NCI-H524 treated with DMSO at 0.1 percent for 48 hours (cell line): ENCODE measurements around the gene RAB1A.
"Not testable (repeated sequence)": the region's sequence is repeated elsewhere in the genome, so short reads cannot be mapped to it uniquely, and the experiment has no call there.

ENCODE experiments used
- DNase-seq: peaks from one replicate; lab custom pipeline; 2025; lab: John Stamatoyannopoulos, UW

Gene RAB1A

GRCh38 chr2:65129826-65130663 lies at the start of gene RAB1A:
Gene RAB1A, minus strand, starts transcription at chr2:65130106. Its CDS starts 191 bp downstream, at chr2:65129915.
- peak; percentile 90 for DNase-seq

GRCh38 chr2:65177751-65178442 lies 48.0 kb upstream of the RAB1A start:
- DNase-seq, result no peak

DNA sequence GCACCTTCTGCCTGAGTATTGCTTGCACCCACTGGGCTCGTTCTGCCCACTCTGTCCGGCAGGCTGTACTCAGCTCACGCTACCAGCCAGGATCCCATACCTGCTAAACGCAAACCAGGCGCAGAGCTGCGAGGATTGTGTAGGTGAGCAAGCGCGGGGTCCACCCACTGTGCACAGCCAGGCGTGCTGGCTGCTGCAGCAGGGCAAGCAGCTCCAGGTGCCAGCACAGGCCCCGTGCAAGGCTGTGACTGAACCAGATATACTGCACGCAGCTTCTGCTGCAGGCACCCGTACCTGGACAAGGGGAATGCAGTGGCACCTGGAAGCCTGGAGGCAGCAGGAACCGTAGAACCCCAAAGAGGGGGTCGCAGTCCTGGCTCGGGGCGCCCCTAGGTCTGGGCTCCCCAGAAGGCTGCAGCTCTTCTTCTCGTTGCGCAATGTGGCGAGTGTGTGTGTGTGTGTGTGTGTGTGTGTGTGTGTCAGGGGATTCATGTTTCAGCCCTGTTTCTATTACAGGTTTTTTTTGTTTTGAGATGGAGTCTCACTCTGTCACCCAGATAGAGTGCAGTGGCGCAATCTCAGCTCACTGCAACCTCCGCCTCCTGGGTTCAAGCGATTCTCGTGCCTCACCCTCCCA lies 46.1 kb upstream of the RAB1A start:
- no peak for DNase-seq

DNA sequence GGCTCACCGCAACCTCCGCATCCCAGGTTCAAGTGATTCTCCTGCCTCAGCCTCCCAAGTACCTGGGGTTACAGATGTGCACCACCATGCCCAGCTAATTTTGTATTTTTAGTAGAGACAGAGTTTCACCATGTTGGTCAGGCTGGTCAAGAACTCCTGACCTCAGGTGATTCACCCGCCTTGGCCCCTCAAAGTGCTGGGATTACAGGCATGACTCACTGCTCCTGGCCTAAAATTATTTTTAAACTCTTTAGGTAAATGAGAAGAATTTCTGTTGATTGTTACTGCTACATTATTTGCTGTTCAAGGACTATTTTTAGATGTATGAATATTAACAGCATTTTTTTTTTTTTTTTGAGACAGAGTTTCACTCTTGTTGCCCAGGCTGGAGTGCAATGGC lies 44.1 kb upstream of the RAB1A start:
- DNase-seq, result not testable (repeated sequence)

GRCh38 chr2:65172994-65173790 lies 43.3 kb upstream of the RAB1A start:
- DNase-seq, result no peak

DNA sequence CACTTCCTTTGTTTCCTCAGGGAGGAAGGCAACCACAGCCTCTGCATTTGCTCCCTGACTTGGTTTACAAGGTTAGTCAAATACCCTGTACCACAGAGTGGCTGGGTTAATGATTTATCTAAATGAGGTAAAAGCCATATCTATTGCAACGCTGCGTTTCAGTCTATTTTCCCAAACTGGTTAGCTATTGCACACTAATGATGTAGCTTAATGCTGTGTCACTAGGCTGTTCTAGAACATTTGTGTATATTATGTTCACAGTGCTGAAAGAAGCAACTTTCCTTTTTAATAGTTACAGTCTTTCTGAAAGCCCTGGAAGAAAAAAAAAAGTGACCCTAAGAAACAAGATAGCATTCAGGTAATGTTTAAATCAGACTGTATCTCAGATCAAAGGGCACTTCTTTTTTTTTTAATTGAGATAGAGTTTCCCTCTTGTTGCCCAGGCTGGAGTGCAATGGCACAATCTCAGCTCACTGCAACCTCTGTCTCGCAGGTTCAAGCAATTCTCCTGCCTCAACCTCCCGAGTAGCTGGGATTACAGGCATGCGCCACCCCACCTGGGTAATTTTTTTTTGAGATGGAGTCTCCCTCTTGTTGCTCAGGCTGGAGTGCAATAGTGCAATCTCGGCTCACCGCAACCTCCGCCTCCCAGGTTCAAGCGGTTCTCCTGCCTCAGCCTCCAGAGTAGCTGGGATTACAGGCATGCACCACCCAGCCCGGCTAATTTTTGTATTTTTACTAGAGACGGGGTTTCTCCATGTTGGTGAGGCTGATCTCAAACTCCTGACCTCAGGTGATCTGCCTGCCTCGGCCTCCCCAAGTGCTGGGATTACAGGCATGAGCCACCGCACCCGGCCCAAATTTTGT lies 40.9 kb upstream of the RAB1A start:
- not testable (repeated sequence) for DNase-seq

DNA sequence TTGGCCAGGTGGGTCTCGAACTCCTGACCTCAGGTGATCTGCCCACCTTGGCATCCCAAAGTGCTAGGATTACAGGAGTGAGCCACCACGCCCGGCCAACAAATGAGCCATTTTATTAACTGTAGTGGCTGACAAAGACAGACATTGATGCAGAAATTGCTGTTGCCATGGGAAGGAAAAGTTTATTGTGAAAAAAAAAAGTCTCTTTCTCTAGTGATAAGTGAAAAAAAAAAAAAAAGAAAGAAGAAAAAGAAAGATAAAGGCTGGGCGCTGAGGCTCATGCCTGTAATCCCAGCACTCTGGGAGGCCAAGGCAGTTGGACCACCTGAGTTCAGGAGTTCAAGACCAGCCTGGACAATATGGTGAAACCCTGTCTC lies 39.8 kb upstream of the RAB1A start:
- DNase-seq, result no peak

DNA sequence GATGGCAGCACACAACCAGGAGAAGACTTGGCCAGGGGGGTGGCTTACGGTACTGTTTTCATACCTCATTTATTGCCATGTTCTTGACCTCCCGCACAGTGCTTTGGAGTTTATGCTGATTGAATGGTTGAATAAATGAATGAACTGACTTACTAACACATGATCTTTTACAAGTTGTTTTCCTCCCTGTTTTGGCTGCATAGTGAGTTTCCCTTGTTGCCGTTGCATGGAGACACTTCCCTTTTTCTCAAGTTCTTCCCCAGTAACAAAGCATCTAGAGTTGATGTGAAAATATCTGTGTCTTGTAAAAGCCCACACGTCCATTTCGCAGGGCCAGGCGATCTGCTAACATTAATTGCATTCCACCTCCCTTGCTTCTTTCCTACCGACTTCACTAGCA lies 35.7 kb upstream of the RAB1A start:
- no peak for DNase-seq

DNA sequence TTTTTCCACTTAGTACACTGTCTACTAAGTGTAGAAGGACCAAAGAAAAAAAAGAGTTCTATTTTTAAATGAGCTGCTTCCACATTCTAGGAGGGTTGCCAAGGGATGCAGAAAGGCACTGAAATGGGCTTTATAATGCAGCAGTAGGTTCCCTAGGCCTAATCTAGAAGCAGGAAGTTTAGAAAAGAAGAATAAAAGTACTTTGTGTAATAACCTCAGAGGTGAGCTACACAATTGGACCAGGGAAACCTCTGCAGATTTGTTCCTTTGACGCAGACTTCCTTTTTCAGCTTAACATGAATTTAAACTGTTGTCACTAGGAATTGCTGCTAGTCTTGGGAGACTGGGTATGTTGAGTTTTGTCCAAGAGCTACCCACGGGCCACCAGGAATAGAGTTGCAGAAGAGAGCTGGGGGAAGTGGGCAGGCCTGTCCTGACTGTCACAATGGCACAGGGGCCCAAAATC lies 34.6 kb upstream of the RAB1A start:
- no peak for DNase-seq

GRCh38 chr2:65161551-65162100 lies 31.7 kb upstream of the RAB1A start:
- DNase-seq, result no peak

- no peak for DNase-seq
Measured at GRCh38 chr2:65159906-65160305, 30.0 kb upstream of the RAB1A start.

DNA sequence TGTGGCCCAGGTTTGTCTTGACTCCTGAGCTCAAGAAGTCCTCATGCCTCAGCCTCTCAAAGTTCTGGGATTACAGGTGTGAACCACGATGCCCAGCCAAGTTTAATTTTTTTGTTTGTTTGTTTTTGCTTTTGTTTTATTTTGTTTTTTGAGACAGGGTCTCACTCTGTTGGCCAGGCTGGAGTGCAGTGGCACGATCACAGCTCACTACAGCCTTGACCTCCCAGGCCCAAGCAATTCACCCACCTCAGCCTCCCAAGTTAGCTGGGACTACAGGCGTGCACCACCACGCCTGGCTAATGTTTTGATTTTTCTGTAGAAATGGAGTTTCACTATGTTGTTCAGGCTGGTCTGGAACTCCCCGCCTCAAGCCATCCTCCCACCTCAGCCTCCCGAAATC lies 29.4 kb upstream of the RAB1A start:
- DNase-seq, result no peak

GRCh38 chr2:65158557-65158956 lies 28.7 kb upstream of the RAB1A start:
- DNase-seq, result no peak

DNA sequence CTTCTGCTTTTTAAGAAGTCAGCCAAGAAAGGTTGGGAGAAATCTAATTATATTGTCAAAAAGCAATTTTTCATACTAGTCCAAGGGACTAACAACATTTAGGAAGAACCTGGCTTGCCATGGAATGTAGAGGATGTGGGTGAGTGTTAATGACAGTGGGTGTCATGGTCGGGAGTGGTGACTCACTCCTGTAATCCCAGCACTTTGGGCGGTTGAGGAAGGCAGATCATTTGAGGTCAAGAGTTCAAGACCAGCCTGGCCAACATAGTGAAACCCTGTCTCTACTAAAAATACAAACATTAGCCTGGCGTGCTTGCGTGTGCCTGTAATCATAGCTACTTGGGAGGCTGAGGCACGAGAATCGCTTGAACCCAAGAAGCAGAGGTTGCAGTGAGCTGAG lies 27.9 kb upstream of the RAB1A start:
- not testable (repeated sequence) for DNase-seq

- DNase-seq, result no peak
Measured at GRCh38 chr2:65156041-65156440, 26.1 kb upstream of the RAB1A start.

- DNase-seq, result no peak
Measured at GRCh38 chr2:65153515-65153914, 23.6 kb upstream of the RAB1A start.

DNA sequence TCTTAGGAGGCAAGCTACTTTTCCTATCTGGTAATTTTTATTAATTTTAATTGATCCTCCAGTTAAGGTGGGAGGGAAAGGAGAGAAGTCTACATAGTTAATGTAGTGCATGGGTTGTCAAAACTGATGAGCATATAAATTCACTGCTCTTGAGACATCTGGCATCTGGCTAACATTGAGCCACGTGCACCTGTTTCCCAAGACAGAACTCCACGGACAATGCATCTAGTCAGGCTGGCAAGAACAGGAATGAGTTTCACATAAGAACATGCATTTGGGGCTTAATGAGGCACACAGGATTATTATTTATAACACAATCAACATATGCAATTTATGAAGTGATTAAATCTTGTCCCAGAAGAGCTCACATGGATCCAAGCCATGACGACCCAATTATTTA lies 16.2 kb upstream of the RAB1A start:
- DNase-seq, result peak; percentile 75

- no peak for DNase-seq
Measured at GRCh38 chr2:65144571-65144970, 14.7 kb upstream of the RAB1A start.

GRCh38 chr2:65142515-65142914 lies 12.6 kb upstream of the RAB1A start:
- DNase-seq, result no peak

GRCh38 chr2:65137197-65137775 lies 7.4 kb upstream of the RAB1A start:
- DNase-seq, result no peak
